ENCODE measurements around the gene PRRG1. TPM values are rescaled to one million over a fixed set of nuclear protein-coding genes. Genes with fewer than 3 reads are reported as not detected.

Gene PRRG1
- total RNA-seq, result 15.2 TPM

DNA sequence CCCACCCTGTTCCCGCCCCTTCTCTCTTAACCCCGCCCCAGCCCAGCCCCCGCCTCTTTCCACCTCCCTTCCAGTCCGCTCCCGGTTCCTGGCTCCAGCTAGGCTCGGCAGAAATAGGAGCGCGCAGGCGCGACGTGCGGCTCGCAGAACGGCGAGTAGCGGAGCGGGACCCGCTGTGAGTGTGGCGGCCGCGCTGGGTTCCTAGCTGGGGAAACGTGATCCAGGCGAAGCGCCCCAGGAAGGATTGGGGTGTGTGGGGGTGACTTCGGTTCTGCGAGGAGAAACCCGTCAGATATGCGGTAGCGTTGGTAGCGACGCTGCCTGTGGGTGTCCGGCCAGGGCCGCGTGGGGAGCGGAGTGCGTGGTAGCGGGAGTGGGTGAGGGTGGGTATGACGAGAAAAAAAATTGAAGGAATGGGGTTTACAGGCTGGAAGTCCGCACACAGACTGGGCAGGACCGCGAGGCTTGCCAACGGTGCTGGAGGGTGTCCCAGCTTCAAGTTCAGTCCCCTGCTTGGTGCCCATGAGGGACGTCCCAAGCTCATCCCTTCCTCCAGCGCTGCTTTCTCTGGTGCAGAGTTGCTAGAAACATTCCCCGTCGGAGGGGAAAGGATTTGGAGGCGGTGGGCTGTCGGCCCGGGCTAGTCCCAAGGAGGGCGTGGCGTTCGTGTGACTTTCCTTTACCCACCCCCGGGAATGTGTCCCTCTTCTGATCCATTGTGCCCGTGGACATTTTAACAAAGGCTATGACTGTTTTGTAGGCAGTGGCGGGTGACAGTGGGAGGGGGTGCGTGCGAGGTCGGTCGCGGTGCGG is at the start of gene PRRG1:
TSS of gene PRRG1 (plus strand) at position 144 of the 813 bp plus-strand sequence. CDS start 56,886 bp downstream, outside the sequence.

Other genes starting within 250 kb of the PRRG1 start
- 7.8 TPM for gene LANCL3, start 222.3 kb downstream of the PRRG1 start, total RNA-seq

Data from diencephalon (tissue), 1 donor.